Measurements from ENCODE around the gene ACOX2.

DNA sequence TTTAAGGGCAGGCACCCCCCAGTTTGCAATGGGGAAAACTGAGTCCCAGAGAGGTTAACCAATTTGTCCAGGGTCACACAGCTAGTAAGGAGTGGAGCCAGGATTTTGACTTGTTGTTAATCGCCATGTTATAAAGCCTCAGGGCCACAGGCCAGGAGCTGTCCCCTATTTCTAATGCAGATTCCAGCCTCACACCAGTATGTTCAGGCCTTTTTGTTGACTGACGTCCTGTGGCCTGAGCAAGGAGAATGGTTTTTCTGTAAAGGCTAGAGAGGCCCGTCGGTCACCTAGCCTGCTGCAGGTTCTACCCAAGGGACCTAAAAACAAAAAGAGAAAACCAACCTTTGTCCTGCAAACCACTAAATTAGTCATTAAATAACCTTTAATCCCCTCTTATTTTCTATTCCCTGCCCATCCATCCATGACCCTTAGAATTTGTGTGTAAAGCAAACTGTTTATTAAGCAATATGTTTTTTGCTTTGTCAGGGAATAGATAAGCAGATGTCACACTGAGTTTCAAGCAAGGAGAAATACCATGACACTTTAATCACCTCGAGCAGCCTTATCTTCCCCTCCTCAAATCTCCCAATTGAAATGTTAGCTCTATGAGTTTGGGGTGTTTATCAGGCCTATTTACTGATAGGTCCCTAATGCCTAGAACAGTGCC, 14.1 kb downstream of the ACOX2 start:
- TF ChIP-seq SP1 (IDR thresholded peaks at IDR 0.05) (no peak), FOXK2 (IDR thresholded peaks at IDR 0.05) (no peak), TARDBP (IDR thresholded peaks at IDR 0.05) (no peak), BHLHE40 (IDR thresholded peaks at IDR 0.05; ENCODE audit: borderline replicate concordance) (no peak), HDGF (IDR thresholded peaks at IDR 0.05; ENCODE audit: borderline replicate concordance) (no peak), ZNF384 (IDR thresholded peaks at IDR 0.05) (no peak), ELF4 (IDR thresholded peaks at IDR 0.05) (no peak), FOXM1 (IDR thresholded peaks at IDR 0.05; ENCODE audit: borderline replicate concordance) (no peak), NFRKB (IDR thresholded peaks at IDR 0.05) (no peak), ARNT (IDR thresholded peaks at IDR 0.05) (no peak), L3MBTL2 (conservative IDR thresholded peaks at IDR 0.05) (no peak), LEF1 (IDR thresholded peaks at IDR 0.05; ENCODE audit: borderline replicate concordance) (no peak)
- TF ChIP-seq, protein P1, sequence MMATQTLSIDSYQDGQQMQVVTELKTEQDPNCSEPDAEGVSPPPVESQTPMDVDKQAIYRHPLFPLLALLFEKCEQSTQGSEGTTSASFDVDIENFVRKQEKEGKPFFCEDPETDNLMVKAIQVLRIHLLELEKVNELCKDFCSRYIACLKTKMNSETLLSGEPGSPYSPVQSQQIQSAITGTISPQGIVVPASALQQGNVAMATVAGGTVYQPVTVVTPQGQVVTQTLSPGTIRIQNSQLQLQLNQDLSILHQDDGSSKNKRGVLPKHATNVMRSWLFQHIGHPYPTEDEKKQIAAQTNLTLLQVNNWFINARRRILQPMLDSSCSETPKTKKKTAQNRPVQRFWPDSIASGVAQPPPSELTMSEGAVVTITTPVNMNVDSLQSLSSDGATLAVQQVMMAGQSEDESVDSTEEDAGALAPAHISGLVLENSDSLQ (IDR thresholded peaks at IDR 0.05), result no peak

Data from HEK293T (cell line).